ENCODE measurements around the gene LRRC9. TPM values are rescaled to one million over a fixed set of nuclear protein-coding genes. Genes with fewer than 3 reads are reported as not detected.
A peak's percentile ranks its signal among the peaks of the same experiment; 100 is the strongest.

LRRC9 gene
- total RNA-seq, 1 donor from 2014 or later: 0.19 TPM

DNA sequence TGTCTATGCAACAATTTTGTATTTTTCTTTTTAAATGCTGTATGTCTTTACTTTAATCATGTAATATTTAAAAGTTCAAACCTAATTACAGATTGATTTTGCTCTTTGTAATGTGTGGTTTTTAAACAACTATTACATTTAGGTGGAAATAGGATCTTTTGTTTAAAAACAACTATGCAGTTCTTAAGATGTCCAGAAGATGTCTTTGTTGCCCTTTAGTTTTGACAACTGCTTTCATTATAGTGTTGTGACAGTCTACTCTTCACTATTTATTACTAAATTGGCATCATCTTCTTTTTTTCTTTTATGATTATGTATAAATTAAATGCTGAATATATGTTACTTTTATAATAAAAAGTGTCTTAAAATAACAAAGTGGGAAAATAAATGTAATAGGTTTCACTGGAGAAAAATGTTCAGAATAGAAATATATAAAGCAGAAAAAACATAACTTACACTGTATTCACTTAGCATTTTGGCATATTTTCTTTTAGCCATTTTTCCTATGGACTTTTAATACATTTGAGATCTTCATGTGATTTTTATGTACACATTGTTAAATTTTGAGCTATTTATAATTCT lies 144.6 kb downstream of the LRRC9 start:
- DNase-seq: no peak
- no peaks in the 10 kb centered on the region for H3K36me3 ChIP-seq
- no peak overlapping the region for H3K4me3 ChIP-seq
- TF ChIP-seq, protein P1, sequence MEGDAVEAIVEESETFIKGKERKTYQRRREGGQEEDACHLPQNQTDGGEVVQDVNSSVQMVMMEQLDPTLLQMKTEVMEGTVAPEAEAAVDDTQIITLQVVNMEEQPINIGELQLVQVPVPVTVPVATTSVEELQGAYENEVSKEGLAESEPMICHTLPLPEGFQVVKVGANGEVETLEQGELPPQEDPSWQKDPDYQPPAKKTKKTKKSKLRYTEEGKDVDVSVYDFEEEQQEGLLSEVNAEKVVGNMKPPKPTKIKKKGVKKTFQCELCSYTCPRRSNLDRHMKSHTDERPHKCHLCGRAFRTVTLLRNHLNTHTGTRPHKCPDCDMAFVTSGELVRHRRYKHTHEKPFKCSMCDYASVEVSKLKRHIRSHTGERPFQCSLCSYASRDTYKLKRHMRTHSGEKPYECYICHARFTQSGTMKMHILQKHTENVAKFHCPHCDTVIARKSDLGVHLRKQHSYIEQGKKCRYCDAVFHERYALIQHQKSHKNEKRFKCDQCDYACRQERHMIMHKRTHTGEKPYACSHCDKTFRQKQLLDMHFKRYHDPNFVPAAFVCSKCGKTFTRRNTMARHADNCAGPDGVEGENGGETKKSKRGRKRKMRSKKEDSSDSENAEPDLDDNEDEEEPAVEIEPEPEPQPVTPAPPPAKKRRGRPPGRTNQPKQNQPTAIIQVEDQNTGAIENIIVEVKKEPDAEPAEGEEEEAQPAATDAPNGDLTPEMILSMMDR (IDR thresholded peaks at IDR 0.05; ENCODE audit: borderline replicate concordance): peak; percentile 77
- H3K4me1 ChIP-seq: no peaks in the 10 kb centered on the region
- no peak overlapping the region for H3K27ac ChIP-seq (replicated peaks)
- H3K27me3 ChIP-seq (ENCODE audit: low read depth): no peaks in the 10 kb centered on the region
- H3K9me3 ChIP-seq (replicated peaks): no peaks in the 10 kb centered on the region
- intact Hi-C loops (cut with micrococcal nuclease): loop anchor here (2.0 kb wide), 1 partner anchor 120 kb away; no protein-coding TSS in a partner anchor

DNA sequence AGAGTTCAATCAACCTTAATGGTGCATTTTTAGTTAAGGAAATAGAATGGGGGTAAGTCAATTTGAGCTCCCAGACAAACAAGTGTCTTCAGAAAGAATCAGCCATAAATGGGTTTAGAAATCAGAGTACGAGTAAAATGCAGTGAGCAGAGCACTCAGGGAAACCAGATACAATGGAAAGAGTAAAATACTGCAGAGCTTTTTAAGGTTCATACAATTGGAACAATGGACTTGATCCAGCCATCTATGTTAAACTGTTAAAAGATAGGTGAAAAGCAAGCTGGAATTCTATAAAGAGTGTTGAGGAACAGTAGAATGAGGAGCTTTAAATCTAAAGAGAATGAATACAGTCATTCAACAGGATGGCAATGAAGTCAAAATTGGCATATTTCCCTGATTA lies 147.9 kb downstream of the LRRC9 start:
- H3K4me1 ChIP-seq: no peaks in the 10 kb centered on the region
- TF ChIP-seq, protein P1 (IDR thresholded peaks at IDR 0.05; ENCODE audit: borderline replicate concordance): no peak
- no peak overlapping the region for H3K4me3 ChIP-seq

DNA sequence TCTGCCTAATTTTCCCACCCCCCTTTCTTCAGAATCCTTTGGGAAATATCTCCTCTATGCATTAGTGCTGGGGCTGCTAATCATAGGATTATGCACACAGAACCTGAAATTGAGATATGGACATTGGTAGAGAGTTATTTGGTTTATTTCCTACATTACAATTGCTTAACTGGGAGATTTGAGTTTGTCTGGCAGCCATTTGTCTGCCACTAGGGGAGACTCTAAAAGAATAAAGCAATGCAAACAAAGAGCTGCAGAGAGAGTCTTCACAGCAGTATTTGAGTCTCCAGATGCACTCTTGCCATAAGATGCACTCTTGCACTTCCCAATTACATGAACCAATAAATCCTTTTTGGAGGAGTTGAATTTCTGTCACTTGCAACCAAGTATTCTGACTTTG lies 159.8 kb downstream of the LRRC9 start:
- H3K27ac ChIP-seq (replicated peaks): no peak overlapping the region
- H3K9me3 ChIP-seq (replicated peaks): peaks cover 11% of the 10 kb centered on the region
- intact Hi-C loops (cut with micrococcal nuclease): no loop called here
- TF ChIP-seq, protein P1 (IDR thresholded peaks at IDR 0.05; ENCODE audit: borderline replicate concordance): no peak
- H3K27me3 ChIP-seq (ENCODE audit: low read depth): no peaks in the 10 kb centered on the region
- no peak for DNase-seq
- no peaks in the 10 kb centered on the region for H3K4me1 ChIP-seq
- no peak overlapping the region for H3K4me3 ChIP-seq
- H3K36me3 ChIP-seq: peaks cover 4% of the 10 kb centered on the region

More for the DNA sequence above, 147.9 kb downstream of the LRRC9 start:
- Histone ChIP-seq H3K27ac (replicated peaks) (no peak overlapping the region), H3K9me3 (replicated peaks) (no peaks in the 10 kb centered on the region), H3K27me3 (ENCODE audit: low read depth) (no peaks in the 10 kb centered on the region), H3K36me3 (no peaks in the 10 kb centered on the region)
- DNase-seq: no peak
- intact Hi-C loops (cut with micrococcal nuclease): no loop called here

DNA sequence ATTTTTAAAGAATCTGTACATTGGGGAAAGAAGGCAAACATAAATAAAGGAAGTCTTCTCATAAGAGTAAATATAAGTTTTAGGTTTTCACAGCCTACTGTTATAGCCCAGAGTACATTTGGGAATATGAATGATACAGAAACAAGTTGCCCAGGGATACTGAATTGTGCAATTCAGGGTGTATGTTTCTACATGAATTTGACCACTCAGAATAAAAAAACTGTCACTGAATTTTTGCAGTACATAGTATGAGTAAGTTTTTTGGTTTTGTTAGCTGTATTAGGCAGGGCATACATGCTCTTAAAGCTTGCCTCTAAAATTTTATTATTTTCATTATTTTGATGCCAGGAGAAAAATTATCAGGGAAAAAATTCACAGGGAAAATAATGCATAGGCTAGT lies 165.1 kb downstream of the LRRC9 start:
- Histone ChIP-seq H3K9me3 (replicated peaks) (no peaks in the 10 kb centered on the region), H3K4me1 (no peaks in the 10 kb centered on the region), H3K4me3 (no peak overlapping the region), H3K27me3 (ENCODE audit: low read depth) (no peaks in the 10 kb centered on the region), H3K36me3 (no peaks in the 10 kb centered on the region), H3K27ac (replicated peaks) (no peak overlapping the region)
- DNase-seq: no peak
- intact Hi-C loops (cut with micrococcal nuclease): no loop called here
- TF ChIP-seq, protein P1 (IDR thresholded peaks at IDR 0.05; ENCODE audit: borderline replicate concordance): no peak

DNA sequence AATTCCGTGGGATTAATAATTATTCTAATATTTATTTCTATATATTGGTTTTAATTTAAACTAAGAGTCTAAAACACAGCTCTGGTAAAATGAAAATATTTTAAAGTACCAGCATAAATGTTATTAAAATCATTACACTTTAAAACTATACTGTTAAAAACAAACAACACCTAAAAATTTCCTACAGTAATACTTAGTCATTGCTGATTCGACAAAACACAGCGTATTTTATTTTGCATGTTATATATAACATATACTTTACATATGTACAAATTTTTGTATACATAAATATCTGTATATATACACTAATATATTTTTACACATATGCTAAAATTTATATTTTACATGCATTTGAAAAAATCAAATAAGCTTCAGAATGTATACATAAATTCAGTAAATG lies 165.7 kb downstream of the LRRC9 start:
- TF ChIP-seq, protein P1 (IDR thresholded peaks at IDR 0.05; ENCODE audit: borderline replicate concordance): no peak
- Histone ChIP-seq H3K9me3 (replicated peaks) (no peaks in the 10 kb centered on the region), H3K27me3 (ENCODE audit: low read depth) (no peaks in the 10 kb centered on the region), H3K4me1 (peaks cover 5% of the 10 kb centered on the region), H3K27ac (replicated peaks) (no peak overlapping the region), H3K36me3 (no peaks in the 10 kb centered on the region), H3K4me3 (no peak overlapping the region)
- intact Hi-C loops (cut with micrococcal nuclease): no loop called here
- no peak for DNase-seq
